GM08714 (cell line): ENCODE results near the gene YIPF5.

Experiments
- H3K4me3 ChIP-seq: fragments of 200-500 bp; sonication (Bioruptor generic); 2 replicates; pipeline ENCODE4 v1.5.1; 2014; ENCODE audit warnings: mild to moderate bottlenecking, low read length, inconsistent platforms
- ZNF274 ChIP-seq: IDR thresholded peaks from 2 replicates; pipeline ENCODE4 v1.6.1; 2012; ENCODE audit warnings: mild to moderate bottlenecking, low read depth, low read length

YIPF5 gene

GRCh38 chr5:144170276-144171024 is at the start of gene YIPF5, which contains the start of gene KCTD16:
TSS of gene YIPF5 (minus strand) at chr5:144170659. CDS start at chr5:144169955, 704 bp downstream.
TSS of gene KCTD16 (plus strand) at chr5:144170873.
- no peak for TF ChIP-seq ZNF274
- H3K4me3 ChIP-seq, result peak within 1 kb of the TSS; percentile 90

- no peak overlapping the region for H3K4me3 ChIP-seq
- no peak for TF ChIP-seq ZNF274
These were observed 49.4 kb upstream of the YIPF5 start for GRCh38 chr5:144219869-144220268.

- TF ChIP-seq ZNF274, result no peak
- no peak overlapping the region for H3K4me3 ChIP-seq
These were observed 40.2 kb upstream of the YIPF5 start for GRCh38 chr5:144210655-144211054.

- H3K4me3 ChIP-seq, result no peak overlapping the region
- no peak for TF ChIP-seq ZNF274
These were observed 38.9 kb upstream of the YIPF5 start for GRCh38 chr5:144209361-144209760.

GRCh38 chr5:144207875-144208444 is 37.5 kb upstream of the YIPF5 start:
- no peak overlapping the region for H3K4me3 ChIP-seq
- TF ChIP-seq ZNF274, result no peak

- H3K4me3 ChIP-seq, result no peak overlapping the region
- TF ChIP-seq ZNF274, result no peak
These were observed 35.7 kb upstream of the YIPF5 start for GRCh38 chr5:144206141-144206540.

GRCh38 chr5:144205141-144205551 is 34.7 kb upstream of the YIPF5 start:
- no peak overlapping the region for H3K4me3 ChIP-seq
- TF ChIP-seq ZNF274, result no peak

GRCh38 chr5:144203750-144204596 is 33.5 kb upstream of the YIPF5 start:
- H3K4me3 ChIP-seq, result no peak overlapping the region
- TF ChIP-seq ZNF274, result no peak

- no peak for TF ChIP-seq ZNF274
- H3K4me3 ChIP-seq, result no peak overlapping the region
These were observed 32.3 kb upstream of the YIPF5 start for GRCh38 chr5:144202726-144203125.

GRCh38 chr5:144202072-144202471 is 31.6 kb upstream of the YIPF5 start:
- no peak overlapping the region for H3K4me3 ChIP-seq
- no peak for TF ChIP-seq ZNF274

- H3K4me3 ChIP-seq, result no peak overlapping the region
- TF ChIP-seq ZNF274, result no peak
These were observed 31.1 kb upstream of the YIPF5 start for GRCh38 chr5:144201588-144201987.

GRCh38 chr5:144198386-144198785 is 27.9 kb upstream of the YIPF5 start:
- TF ChIP-seq ZNF274, result no peak
- no peak overlapping the region for H3K4me3 ChIP-seq

- TF ChIP-seq ZNF274, result no peak
- no peak overlapping the region for H3K4me3 ChIP-seq
These were observed 26.2 kb upstream of the YIPF5 start for GRCh38 chr5:144196612-144197011.

GRCh38 chr5:144195448-144195847 is 25.0 kb upstream of the YIPF5 start:
- no peak for TF ChIP-seq ZNF274
- no peak overlapping the region for H3K4me3 ChIP-seq

GRCh38 chr5:144194144-144194543 is 23.7 kb upstream of the YIPF5 start:
- TF ChIP-seq ZNF274, result no peak
- no peak overlapping the region for H3K4me3 ChIP-seq

GRCh38 chr5:144192661-144193060 is 22.2 kb upstream of the YIPF5 start:
- H3K4me3 ChIP-seq, result no peak overlapping the region
- no peak for TF ChIP-seq ZNF274
